COLO668 (cell line): ENCODE measurements around the gene ACAD9.

Source experiments
- DNase-seq: peaks from one replicate; lab custom pipeline; 2025; ENCODE audit not compliant: unreplicated experiment; lab: John Stamatoyannopoulos, UW

Gene ACAD9

GRCh38 chr3:128933213-128933921, 53.9 kb downstream of the ACAD9 start:
- no peak for DNase-seq

DNA sequence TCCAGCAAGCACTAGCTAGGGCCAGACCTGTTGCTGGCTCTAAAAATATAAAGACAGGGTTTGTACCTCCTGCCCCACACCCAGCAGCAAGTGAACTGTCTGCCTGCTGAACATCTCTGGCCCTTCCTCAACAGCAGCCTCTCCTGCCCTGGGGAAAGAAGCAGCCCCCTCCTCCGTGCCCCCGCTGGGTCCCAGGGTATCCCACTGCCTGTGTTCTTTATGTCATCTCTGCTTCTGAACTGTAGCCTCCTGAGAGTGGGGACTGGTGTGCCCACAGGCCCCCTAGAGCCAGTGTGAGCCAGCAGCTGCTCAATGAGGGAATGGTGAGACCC, 54.5 kb downstream of the ACAD9 start:
- DNase-seq, result no peak

DNA sequence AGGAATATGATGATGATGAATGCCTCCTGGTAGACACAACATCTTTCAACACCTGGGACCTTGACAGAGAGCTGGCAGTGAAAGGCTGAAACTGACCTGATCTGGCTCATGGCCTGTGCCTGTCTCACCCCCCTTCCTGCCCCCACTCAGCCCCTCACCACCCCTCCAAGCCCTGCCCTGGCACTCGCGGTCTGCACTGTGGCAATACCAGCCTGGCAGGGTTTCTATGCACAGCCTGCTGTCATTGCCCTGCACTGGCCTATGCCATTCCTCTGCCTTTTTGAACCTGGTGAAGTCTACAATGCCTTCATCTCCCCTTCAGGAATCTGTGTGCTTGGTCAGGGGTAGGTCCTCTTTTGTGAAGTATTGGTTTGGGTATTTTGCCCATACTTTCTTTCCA, 56.5 kb downstream of the ACAD9 start:
- DNase-seq, result no peak

DNA sequence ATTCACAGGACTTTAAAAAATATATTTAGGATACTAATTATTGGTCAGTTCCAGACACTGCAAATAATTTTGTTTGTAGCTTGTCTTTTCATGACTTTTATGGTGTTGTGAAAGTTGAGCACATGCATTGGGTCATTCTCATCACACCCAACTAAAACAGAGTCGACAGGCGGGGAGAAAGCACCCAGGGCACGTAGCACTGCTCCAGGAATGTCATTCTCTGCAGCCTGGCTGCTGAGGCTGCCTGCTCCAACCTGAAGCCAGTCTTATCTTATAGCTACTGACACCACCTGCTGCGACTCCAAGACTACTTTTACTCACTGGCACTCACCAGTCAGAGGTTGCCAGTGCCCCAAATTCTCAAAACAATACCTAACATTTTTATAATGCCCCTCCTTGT, 56.9 kb downstream of the ACAD9 start:
- no peak for DNase-seq

GRCh38 chr3:128940252-128940651, 60.8 kb downstream of the ACAD9 start:
- no peak for DNase-seq

GRCh38 chr3:128942161-128942952, 62.9 kb downstream of the ACAD9 start:
- DNase-seq, result no peak

DNA sequence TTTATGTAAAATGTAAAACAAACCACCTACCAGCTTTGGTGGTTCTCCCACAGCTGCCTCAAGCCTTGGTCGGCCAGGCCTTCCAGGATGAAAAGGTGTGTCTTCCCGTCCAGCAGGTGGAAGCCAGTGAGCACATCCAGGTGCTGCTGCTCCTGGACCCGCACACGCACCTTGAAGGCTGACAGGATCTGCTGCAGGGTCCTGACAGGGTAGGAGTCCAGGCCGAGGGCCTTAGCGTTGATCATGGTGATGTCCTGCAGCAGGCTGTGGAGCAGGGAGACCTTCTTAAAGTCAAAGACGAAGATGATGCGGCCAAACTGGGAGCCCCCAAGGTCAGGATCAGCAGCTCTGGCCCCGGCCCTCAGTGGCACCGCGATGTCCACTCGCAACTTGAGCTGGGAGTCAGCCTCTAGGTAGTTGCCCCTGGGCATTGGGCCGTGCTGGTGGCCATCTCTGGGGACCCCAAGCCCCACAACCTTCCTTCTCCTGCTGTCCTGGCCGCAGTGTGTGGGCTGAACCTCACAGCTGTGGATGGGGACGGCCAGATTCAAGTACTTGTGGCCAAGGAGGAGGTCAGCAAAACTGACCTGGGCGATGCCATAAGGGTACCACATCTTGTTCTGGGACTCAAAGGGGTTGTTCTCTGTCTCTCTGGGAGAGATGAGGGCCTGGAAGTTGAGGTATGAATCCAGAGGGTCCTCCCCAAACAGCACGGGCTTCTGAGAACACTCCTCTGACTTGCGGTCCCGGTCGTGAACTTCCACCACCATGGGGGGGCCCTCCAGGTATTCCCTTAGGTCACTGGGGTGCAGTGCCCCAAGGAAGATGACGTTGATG, 65.8 kb downstream of the ACAD9 start:
- no peak for DNase-seq

DNA sequence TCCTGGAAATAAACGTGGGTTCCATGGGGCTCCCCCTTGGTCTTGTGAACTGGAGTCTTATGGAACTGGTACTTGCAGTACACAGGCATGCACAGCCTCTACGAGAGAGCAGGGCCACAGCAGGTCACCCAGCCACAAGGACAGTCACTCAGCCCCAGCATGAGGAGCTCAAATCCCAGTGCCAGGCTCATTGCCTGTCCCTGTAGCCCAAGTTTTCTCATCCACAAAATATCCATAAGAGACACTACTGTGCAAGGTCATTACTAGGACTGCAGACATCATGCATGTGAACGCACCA, 66.4 kb downstream of the ACAD9 start:
- no peak for DNase-seq

DNA sequence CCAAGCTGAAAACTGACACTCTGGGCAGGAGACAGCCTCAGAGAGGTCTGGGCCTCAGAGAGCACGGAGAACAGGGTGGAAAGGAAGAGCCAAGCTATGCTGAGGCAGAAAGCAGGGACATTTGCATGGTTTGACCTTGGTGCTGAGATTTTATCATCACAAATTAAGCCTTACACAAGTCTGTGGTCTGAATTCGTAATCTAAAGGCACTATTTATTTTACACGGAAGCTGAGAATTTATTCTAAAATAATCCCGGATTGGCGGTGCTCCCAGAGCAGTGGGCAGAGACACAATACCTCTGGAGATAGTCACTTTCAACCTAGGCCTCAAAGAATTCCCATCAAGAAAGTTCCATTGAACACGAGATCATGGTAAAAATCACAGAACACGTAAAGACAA, 67.0 kb downstream of the ACAD9 start:
- DNase-seq, result no peak

DNA sequence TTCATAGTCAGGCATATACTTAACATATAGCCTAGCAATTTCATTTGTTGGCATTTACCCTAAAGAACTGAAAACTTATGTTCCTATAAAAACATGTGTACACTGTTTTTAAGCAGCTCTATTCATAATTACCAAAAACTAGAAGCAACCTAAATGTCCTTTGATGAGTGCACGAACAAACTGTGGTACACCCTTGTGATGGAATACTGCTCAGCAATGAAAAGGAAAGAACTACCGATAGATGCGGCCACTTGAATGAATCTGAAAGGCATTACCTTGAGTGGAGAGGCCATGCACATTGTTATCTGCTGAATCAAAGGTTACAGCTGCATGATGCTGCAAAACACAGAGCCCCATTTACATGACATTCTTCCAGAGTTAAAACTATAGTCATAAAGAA, 69.7 kb downstream of the ACAD9 start:
- DNase-seq, result no peak

DNA sequence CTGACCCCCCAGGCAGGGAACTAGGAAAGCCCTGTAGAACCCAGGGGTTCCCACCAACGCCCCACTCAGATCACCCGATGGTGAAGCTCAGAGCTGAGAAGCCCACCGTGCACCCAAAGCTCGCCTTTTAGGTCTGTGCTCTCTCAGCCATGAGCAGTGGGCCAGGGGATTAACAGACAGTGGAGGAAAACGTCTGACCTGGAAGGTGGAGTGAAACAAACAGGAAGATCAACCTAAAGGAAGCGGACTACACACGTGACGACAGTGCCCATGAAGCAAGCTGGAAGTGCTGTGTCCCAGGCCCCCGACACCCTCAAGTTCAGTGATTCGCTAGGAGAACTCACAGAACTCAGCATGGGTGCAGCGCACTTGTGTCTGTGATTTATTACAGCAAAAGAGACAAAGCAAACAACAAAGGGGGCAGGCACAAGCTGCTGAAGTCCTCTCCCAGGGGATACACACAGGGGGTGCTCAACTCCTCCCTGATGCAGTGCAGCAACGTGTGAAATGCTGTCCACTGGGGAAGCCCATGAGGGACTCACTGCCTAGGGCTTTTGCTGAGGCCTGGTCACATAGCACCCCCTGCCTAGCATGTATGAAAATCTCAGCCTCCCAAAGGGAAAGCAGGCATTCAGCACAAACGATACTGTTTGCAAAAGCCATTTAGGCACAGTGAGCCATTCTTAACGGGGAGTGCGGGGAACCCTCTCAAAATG, 71.0 kb downstream of the ACAD9 start:
- peak; percentile 17 for DNase-seq

- no peak for DNase-seq
These were observed 77.0 kb downstream of the ACAD9 start for GRCh38 chr3:128956440-128956839.
